ENCODE measurements around the gene UACA.
"Not testable (repeated sequence)": the region's sequence is repeated elsewhere in the genome, so short reads cannot be mapped to it uniquely, and the experiment has no call there.

UACA gene

DNA sequence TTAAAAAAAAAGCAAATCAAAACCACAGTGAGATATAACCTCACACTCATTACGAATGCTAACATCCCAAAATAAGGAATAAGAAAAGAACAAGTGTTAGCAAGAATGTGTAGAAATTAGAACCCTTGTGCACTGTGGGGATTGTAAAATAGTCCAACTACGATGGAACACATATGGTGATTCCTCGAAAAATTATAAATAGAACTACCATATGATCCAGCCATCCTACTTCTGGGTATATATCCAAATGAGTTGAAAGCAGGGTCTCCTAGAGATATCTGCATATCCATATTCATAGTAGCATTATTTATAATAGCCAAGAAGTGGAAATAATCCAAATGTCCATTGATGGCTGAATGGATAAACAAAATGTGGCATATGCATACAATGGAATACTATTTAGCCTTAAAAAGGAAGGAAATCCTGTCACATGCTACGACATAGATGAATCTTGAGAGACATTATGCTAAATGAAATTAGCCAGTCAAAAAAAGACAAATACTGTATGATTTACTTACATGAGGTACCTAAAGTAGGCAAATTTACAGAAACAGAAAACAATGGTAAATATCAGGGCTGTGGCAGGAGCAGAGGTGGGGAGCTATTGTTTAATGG is 55.6 kb downstream of the UACA start:
- DNase-seq, result no peak

DNA sequence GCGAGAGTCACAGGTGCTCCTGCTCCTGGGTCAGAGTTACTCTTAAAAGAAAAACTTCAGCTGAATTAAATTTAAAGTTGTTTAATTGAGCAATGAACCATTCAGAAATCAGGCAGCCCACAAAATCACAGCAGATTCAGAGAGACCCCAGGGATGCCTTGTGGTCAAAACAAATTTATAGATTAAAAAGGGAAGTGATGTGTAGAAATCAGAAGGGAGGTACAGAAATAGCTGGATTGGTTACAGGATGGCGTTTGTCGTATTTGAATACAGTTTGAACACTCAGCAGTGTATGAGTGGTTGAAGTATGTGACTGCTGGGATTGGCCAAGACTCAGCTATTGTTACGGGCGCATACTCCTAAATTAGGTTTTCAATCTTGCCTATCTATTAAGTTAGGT is 58.6 kb downstream of the UACA start:
- no peak for DNase-seq

DNA sequence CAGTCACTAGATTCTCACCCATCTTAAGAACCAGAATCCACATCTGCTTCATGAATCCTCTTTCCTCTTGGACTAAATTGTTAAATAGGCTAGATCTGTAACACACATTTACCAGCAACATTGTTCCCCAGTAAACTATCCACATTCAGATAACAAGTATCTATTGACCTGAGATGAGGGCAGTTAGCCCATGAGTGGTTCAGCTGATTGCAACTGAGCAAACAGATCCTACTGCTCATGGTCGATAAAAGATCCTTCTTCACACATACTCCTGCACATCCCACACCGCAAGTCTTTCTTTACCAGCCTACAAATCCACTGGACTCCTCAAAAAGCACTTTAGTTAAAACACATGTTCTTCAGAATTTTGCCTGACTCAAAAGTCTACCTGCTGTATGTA is 59.2 kb downstream of the UACA start:
- no peak for DNase-seq

DNA sequence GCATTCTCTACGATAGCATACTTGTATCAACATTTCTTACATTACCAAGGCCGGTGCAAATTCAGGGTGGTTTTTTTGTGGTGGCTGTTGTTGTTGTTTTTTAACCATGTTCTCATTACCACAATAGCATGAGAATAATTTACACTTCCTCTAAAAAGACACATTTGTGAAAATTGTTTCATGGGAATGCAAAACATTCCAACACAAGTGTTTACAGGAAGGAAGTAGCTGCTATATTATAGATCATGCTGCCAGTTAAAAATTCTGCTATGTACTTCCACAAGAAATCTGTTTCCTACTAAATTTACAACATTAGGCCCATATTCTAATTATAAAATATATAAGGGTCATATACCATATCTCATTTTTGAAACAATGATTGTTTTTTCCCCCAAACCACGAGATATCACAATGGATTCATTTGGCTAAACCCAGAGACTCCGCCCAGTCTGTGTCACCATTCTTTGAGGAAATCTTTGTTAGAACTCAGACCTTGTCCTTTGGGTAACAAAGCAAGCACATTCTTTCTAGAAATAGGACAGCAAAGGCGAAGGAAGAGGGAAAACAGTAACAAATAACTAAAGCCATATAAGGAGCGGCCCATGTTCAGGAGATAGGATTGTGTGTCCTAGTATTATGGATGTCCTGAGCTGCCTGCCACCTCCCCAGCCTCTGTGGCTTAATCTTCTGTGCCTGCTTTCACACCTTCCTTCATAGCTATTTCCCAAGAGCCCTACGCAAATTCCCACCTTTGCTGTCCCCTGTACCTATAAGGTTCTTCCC is 60.1 kb downstream of the UACA start:
- DNase-seq, result no peak

DNA sequence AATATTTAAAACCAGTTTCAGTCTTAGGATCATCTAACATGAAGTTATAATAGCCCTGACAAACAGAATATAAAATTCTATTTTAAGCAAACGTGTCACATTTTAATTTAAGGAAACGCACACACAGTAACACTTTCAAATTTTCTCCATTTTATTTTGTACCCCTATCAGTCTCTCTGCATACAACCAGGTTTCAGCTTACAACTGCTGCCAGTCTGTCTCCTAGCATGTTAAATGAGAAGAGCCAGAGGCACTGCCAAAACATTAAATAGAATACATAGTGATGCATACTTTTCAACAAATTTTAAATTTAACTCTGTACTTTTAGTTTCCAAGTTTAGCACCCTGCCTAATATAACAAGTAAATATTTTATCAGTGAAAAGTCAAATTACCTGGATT is 60.8 kb downstream of the UACA start:
- DNase-seq, result no peak

DNA sequence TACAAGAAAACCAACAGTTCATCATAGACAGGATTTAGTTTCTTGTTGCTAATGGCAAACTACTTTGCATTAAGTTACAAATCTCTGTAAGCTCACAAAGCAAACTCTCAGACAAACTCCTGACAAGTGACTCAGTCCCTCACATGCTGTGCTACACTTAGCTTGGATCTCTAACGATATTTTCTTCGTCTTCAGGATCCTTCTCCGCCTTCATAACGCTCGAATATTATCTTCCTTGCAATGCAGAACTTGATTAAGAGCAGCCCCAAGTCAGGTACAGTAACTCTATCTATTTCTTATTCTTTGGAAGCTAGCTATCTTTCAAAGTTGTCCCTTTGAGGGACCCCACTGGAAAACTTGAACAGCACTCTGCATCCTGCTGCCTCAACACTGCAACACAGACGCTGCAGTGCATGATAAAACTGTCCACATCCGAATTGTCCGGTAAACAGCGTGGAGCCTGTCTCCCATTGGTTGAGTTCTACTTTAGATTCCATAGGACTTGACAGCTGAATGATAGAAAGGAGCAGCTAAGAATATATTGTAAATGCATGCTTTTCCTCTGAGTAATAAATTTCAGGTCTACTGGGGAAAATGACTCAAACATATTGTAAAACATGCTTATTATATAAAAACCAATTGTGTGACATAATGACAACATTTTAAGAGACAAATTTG is 61.3 kb downstream of the UACA start:
- DNase-seq, result no peak

DNA sequence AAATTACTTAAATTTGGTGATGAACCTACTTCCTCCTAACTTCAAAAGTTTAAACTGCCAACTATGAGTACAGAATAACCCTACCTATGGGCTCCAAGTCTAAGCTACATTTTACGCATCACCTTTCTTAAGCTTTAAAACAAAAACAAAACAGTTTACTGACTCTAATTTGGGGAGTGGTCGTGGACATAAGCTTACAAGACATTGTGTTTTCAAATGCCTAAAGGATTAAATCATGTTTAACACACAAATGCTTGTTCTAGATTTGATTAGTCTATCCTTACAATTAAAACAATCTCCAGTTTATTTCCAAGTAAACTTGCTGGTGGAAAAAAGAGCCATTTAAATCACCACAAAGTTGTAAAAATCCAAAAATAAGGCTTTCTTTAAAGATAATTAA is 62.2 kb downstream of the UACA start:
- no peak for DNase-seq

DNA sequence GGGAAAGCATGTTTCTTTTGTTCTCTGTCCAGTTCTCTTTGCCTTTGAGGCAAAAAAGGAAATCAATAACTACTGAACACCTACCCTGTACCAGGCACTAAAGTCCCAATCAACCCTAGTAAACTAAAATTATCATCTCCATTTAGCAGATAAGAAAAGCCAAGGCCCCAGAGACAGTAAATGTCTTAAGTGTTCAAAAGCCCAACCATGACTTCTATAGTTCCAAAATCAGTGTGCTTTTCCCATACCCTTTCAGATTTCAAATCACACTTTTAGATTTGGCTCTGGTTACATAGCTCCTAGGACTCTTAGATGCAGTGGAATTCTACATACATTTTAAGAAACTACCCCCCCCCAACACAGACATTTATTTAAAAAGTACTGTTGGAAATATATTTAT is 63.5 kb downstream of the UACA start:
- no peak for DNase-seq

DNA sequence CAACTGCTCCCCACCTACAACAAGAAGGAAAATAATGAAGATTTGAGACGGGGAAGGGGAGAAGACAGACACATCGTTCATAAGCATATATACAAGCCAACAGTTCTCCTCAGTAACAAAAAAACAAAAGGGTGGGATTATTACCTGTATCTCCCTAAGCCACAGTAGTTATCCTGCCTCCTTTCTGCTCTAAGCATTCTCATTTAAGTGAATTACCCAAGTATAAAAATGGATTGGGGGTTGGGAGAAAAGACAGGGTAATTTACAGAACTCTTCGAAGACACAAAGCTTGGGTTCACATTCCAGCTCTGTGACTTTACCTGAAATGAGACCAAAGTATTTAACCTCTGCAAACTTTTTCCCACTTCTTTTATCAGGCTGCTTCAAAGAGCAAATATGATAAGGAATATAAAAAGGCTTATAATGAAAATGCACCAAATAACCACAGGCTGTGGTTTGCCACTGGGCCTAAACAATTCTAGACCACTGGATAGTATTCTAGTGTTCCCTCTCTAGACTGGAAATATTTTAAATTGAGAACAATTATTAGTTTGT is 64.4 kb downstream of the UACA start:
- DNase-seq, result no peak

DNA sequence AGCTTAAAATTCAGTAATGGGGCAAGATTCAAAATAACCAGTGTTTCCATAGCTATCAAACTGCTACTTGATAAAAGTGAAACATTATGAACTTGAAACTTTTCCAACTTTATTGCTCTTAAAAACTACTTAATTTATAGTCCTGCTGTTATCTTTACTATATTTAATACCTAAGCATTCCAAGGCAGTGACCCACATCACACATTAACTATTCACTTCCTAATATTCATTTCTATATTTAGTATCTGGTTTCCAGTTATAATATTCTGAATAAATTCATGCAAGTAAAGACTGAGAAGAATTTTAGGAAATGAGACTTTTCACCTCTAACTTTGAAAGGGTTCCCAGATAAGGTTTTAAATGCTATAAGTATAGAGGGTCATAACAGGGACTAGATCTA is 64.9 kb downstream of the UACA start:
- no peak for DNase-seq

DNA sequence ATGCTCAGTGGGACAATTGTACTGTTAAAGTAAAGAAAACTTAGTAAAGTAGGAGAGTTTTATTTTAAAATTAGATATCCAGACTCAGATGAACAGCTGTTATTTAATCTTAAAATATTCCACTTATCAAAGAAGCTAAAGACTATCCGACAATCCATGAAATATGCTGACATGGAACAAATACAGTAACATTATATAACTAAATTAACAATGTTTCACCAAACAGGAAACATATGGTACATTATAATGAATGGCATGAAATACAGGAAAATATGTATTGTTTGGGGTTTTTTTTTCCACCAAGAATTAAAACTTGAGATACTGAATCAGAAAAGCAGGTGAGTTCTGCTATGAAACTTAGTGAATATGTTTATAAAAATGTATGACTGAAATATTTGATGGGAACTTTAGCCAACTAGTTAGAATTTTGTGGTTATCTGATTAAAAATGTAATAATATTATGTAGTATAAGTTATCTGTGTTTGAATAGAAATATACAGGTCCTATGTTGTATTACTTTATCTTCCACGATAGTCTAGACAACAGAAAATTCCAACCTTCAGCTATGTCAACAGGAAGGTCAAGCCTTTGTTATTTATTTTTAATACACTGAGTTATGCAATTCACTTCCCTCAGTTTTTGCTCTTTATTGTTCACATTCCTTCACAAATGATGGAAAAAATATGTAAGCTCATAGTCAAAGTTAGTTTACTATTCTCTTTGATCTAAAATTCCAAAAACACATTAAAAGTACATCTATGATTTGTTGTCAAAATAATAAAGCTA is 72.7 kb downstream of the UACA start:
- DNase-seq, result no peak

DNA sequence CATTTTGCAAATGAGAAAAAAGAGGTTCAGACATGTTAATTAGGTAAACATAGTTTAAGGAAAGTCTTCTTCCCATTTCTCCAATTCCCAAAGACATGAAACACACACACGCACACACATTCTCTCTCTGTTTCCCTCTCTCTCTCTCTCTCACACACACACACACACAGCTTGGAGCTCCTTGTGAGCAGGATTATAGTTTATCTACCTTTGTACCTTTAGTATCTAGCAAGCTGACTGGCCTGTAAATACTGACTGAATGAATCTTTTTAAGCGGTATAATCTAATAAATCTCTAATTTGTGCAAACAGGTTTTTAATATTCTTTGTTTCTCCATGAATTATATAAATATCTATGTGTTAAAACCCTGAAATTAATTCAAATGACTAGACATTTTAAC is 73.3 kb downstream of the UACA start:
- DNase-seq, result no peak

DNA sequence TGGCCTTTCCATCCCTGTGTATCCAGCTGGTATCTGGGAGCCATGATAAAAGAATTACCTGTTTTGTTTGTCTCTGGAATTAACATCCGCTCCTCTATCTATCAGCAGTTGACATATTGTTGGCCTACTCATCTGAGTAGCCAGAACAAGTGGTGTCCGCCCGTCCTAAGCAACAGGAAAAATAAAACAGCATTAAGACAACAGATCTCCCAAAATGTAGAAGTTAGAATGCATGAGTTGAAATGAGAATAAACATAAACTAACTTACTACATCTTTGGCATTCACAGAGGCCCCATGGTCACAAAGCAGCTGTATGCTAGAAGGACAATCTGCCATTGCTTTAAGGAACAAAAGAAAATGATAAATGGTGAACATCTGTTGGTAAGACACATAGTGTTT is 75.9 kb downstream of the UACA start:
- no peak for DNase-seq

DNA sequence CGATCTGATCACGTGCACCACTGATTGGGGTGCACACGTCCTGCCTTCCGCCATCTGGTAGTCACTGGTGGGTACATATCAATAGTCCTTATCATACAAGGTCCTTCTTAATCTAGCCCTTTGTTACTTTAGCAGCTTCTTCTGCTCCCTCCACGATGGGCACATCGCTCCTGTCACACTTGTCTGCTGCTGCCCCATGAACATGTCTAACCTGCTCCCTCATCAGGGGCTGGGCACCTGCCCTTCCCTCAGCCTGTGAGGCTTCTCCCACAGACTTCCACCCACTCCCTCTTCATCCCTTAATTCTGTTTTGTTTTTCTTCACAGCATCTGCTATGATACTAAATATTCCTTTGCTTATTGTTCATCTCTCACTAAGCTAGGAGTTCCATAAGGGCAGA is 82.5 kb downstream of the UACA start:
- no peak for DNase-seq

DNA sequence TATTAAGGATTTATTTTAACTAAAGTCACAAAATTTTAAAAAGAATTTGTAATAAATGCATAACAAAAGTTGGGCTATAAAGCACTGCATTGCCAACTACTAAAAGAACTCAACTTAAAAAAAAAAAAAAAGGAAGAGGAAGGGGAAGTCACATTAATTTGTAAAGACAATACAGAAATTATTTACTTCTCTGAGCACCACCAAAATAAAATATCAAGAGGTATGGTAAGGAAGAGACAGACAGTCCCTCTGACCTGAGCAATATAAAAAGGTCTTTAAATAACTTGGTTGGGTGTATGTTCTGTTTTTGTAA is 83.5 kb downstream of the UACA start:
- no peak for DNase-seq

DNA sequence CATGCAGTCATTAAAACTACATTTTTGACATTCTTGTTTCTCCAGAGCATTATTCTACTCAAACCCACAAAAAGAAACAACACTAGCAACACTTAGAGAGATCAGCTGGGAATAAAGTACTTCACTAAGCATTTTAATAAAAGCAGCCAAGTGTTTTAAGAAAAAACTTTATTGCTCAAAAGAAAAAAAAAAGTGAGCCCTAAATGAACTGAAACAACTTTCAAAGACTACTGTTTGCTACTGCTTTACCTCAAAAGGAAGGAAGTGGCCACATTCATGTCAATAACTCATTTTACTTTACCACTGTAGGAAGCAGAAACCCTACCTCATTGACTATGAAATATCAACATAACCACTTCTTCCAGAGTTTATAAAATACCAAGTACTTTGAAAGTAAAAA is 91.3 kb downstream of the UACA start:
- peak; percentile 1 for DNase-seq

DNA sequence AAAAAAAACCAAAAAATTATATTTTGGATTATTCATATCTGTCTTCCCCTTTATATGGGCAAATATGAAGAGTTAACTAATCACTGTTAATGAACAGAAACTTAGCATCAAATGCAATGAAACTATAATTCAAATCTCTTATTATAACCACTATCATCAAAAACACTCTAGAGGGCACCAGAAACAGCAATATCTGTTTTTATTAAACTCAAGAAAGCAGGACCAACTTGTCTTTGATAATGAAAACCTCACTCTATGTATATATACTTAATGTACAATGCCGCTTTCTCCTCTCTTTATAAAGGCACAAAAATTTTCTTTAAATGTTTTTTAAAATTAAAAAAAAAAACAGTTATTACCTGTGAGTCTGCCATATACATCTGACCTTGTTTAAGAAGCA is 92.7 kb downstream of the UACA start:
- no peak for DNase-seq

DNA sequence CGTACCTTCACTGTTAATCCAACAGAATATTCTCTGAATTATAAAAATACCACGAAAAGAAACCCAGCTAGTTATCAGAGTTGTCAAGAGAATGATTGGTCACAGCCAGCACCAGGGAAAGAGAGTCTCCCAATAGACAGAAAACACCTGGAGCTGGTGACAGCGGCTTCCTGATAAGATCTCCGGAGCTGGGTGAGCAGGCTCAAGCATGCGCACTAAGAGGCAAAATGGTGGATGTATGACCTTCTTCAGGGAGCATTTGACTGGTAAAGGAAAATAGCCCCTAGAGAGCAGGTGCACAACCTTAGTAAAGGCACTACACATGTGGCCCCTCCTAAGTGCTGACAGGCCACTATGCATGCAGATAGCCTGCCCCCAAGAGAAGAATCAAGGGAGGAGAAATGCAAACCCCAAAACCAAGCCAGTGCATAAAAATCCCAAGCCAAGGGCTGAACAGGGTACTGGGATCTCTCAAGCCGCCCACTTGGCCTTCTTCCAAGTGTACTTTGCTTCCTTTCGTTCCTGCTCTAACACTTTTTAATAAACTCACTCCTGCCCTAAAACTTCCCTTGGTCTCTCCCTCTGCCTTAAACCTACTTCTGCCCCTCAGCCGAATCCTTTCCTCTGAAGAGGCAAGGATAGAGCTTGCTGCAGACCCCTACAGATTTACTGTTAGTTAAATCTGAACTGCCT is 93.2 kb downstream of the UACA start:
- no peak for DNase-seq

DNA sequence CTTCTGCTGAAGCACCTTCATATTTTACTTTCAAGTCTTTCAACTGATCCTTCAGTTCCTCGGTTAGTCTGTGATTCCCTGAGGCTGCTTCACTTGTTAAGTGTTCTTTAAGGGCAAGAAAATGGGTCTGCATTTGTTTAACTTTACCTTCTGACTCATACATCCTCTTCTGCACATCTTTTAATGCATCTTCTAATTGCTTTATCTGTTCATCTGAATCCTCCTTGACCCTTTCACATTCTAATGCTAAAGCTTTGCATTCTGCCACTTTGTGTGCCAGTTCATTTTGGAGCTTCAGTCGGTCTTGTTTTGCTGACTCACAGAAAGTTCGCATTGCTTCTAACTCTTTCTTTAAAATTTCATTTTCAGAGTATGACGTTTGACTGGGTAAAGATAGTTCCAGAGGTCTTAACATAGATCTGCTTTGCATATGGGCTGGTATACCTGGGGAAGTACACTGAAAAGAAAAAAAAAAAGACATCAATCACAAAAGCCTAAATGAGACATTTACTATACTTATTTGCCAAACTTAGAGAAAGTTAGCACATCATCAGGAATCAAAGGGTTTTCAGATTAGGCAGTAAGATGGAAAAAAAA is 94.3 kb downstream of the UACA start:
- no peak for DNase-seq

DNA sequence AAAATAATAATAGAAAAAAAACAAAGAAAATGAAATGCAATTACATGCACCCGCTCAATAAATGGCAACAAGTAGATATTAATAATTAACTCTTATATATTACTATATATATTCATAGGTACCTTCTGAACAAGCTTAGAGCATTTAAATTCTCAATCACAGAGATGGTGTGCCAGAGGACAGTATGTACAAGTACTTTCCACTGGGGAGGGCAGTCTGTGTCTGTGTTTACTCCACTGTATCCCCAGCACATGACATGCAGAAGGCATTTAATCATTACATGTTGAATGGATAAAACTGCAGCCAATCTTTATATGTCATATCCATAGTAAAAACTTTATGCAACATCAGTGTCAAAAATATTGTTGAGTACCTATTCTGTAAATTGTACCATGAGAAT is 97.8 kb downstream of the UACA start:
- DNase-seq, result no peak

DNA sequence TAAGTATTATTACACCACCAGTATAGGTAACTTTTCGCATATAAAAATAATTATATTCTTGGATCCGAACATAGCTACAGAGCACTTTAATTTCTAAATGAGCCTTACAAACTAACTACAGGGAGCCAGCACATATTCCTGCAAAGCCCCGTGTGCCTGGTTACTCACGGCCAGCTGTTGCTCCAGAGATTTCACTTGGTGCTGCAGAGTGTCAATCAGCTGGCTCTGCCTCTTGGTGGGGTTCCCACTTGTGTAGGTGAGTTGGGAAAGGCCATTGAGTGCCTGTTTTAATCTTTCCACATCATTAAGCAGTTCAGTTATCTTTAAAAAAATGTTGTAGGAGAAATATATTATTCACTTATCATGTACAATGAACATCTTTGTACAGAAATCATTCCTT is 98.9 kb downstream of the UACA start:
- DNase-seq, result no peak

DNA sequence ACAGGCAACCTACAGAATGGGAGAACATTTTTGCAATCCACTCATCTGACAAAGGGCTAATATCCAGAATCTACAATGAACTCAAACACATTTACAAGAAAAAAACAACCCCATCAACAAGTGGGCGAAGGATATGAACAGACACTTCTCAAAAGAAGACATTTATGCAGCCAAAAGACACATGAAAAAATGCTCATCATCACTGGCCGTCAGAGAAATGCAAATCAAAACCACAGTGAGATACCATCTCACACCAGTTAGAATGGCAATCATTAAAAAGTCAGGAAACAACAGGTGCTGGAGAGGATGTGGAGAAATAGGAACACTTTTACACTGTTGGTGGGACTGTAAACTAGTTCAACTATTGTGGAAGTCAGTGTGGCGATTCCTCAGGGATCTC is 100.3 kb downstream of the UACA start:
- DNase-seq, result not testable (repeated sequence)

Data from inflammatory macrophage treated with lipopolysaccharide for 4 hours (primary cell).